ENCODE results near the gene HGFAC. TPM values are rescaled to one million over a fixed set of nuclear protein-coding genes. Genes with fewer than 3 reads are reported as not detected.

The HGFAC gene
- total RNA-seq, 8 experiments from 2014 or later, result 0.42 to 2.5 (median 1.8) TPM; not detected in 2

DNA sequence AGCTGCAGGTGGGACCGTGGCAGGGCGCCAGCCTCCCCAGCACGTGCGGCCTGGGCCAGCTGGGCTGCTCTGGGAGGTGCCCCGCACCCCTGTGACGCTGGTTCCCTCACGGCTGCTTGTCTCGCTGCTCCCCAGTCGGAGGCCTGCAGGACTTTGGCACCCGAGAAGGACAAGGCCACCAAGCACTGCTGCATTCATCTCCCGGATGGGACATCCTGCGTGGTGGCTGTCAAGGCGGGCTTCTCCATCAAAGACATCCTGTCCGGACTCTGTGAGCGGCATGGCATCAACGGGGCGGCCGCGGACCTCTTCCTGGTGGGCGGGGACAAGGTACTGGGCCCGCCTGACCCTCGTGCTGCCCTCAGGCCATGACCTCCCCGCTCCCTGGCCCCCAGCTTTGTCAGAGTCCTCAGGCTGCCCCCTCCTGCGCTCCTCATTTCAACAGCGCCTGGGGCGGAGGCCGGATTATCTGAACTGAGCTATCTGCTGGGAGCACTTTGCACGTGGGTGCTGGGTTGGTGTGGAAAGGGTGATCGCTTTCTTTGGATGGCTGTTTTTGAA, 19.4 kb upstream of the HGFAC start:
- no peak for ATAC-seq (replicated peaks in 6 of 8)
- H3K27ac ChIP-seq, result no peak overlapping the region
- H3K4me1 ChIP-seq (replicated peaks in 1 of 2), result no peaks in the 10 kb centered on the region
- H3K4me3 ChIP-seq, result no peak overlapping the region
- in situ Hi-C loops (cut with MboI; ENCODE audit: low pct_unique_long_range_greater_than_20kb in 2 of 9, low sequenced_read_pairs in 9 of 9, unreplicated experiment in 9 of 9), result no loop called here
- 80 to 100% (median 85%) methylated on average over 1 to 5 of the region's 29 CpGs; no CpG with 5 or more reads in 7 of the 10 experiments for WGBS, 10 experiments

DNA sequence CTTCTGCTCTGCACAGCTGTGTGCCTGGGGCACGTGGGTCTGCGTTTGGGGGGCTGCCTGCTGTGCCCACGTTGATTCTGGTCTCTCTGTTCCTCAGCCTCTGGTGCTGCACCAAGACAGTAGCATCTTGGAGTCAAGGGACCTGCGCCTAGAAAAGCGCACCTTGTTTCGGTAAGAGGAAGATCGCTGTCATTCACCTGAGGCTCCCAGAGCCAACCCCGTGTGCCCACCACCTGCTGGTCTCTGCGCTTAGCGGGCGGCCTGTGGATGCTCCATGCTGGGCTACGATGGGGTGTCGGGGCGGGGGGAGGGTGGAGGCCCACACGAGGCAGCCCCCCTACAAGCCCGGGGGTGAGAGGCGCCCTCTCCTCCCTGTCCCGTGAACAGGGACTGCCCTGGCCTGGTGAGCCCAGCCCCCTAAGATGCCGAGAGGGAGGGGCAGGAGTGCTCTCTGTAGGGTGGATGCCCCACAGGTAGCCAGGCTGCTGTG, 18.9 kb upstream of the HGFAC start:
- 80 to 85% methylated on average over 1 to 4 of the region's 19 CpGs; no CpG with 5 or more reads in 8 of the 10 experiments for WGBS, 10 experiments
- Histone ChIP-seq H3K27ac (no peak overlapping the region), H3K4me1 (replicated peaks in 1 of 2) (peaks cover 0 to 2% of the 10 kb centered on the region in 2 donors), H3K4me3 (no peak overlapping the region)
- ATAC-seq (replicated peaks in 6 of 8), result no peak
- in situ Hi-C loops (cut with MboI; ENCODE audit: low pct_unique_long_range_greater_than_20kb in 2 of 9, low sequenced_read_pairs in 9 of 9, unreplicated experiment in 9 of 9), result no loop called here

DNA sequence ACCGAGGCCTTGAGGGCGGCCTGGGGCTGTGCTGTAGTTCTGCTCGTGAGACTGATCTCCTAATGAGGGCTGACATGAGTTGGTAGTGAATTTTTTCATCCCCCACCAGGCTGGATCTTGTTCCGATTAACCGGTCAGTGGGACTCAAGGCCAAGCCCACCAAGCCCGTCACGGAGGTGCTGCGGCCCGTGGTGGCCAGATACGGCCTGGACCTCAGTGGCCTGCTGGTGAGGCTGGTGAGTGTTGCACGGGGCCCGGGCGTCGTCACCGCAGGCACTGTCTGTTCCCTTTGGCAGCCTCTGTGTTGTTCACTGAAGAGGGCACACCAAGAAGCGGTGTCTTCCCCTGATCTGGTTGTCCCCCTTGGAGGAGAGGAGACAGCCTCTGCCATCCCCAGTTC, 18.4 kb upstream of the HGFAC start:
- Histone ChIP-seq H3K27ac (no peak overlapping the region), H3K4me3 (no peak overlapping the region), H3K4me1 (replicated peaks in 1 of 2) (peaks cover 0 to 3% of the 10 kb centered on the region in 2 donors)
- in situ Hi-C loops (cut with MboI; ENCODE audit: low pct_unique_long_range_greater_than_20kb in 2 of 9, low sequenced_read_pairs in 9 of 9, unreplicated experiment in 9 of 9), result no loop called here
- no peak for ATAC-seq (replicated peaks in 6 of 8)
- 80 to 100% (median 97%) methylated on average over 1 to 12 of the region's 16 CpGs; no CpG with 5 or more reads in 6 of the 10 experiments for WGBS, 10 experiments

DNA sequence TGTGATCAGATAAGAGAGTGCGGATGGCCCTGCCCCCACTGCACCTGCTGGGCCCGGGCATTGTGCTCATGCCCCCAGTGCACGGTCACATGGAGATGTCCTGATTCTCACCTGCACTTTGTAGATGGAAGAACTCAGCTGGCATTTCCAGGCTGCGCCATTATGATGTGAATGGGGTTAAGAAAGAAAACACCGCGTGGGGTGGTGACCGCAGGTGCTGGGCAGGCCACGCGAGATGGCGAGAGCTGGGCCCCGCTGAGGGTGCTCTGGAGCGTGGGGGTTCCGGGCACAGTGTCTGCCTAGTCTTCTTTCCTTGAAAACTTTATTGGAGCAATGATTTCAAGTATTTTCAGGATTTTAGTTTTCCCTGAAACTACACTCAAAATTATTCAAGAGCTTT, 17.8 kb upstream of the HGFAC start:
- in situ Hi-C loops (cut with MboI; ENCODE audit: low pct_unique_long_range_greater_than_20kb in 2 of 9, low sequenced_read_pairs in 9 of 9, unreplicated experiment in 9 of 9), result no loop called here
- no peak overlapping the region for H3K4me3 ChIP-seq
- peaks cover 0 to 3% of the 10 kb centered on the region in 2 donors for H3K4me1 ChIP-seq (replicated peaks in 1 of 2)
- ATAC-seq (replicated peaks in 6 of 8), result no peak
- 81 to 100% (median 100%) methylated on average over 1 to 9 of the region's 13 CpGs; no CpG with 5 or more reads in 2 of the 10 experiments for WGBS, 10 experiments
- no peak overlapping the region for H3K27ac ChIP-seq

DNA sequence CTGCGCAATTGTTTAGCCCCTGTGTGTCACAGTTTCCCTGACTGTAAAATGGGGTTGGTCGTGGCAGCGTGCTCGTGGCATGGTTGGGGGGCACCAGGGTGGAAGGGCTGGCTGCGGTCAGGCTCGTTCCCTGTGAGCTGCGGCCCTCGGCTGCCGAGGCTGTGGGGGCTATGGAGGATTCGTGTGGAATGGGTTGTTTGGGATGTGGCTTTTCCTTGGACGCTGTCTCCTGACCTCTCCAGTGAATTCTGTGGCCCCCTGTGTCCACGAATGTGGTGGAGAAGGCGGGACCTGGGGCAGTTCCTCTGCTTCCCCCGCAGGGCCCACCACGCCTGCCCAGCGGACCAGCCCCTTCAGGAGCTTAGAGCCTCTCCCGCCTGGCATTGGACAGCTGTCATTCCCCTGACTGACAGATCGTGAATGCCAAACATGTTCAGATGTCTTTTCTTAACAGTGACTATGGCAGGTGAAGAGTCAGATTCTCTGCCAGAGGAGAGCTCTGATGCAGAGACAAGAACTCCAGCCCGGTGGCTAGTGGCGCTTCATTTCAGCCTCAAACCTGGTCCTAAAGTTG, 17.2 kb upstream of the HGFAC start:
- in situ Hi-C loops (cut with MboI; ENCODE audit: low pct_unique_long_range_greater_than_20kb in 2 of 9, low sequenced_read_pairs in 9 of 9, unreplicated experiment in 9 of 9), result loop anchor here in 1 of 9 experiments (25.0 kb wide), 1 partner anchor 87 kb away; no protein-coding TSS in a partner anchor
- ATAC-seq (replicated peaks in 6 of 8), result no peak
- Histone ChIP-seq H3K4me1 (replicated peaks in 1 of 2) (peaks cover 0 to 3% of the 10 kb centered on the region in 2 donors), H3K27ac (no peak overlapping the region), H3K4me3 (no peak overlapping the region)
- whole genome bisulfite sequencing, 10 experiments, result 67 to 100% (median 98%) methylated on average over 1 to 8 of the region's 20 CpGs; no CpG with 5 or more reads in 6 of the 10 experiments

DNA sequence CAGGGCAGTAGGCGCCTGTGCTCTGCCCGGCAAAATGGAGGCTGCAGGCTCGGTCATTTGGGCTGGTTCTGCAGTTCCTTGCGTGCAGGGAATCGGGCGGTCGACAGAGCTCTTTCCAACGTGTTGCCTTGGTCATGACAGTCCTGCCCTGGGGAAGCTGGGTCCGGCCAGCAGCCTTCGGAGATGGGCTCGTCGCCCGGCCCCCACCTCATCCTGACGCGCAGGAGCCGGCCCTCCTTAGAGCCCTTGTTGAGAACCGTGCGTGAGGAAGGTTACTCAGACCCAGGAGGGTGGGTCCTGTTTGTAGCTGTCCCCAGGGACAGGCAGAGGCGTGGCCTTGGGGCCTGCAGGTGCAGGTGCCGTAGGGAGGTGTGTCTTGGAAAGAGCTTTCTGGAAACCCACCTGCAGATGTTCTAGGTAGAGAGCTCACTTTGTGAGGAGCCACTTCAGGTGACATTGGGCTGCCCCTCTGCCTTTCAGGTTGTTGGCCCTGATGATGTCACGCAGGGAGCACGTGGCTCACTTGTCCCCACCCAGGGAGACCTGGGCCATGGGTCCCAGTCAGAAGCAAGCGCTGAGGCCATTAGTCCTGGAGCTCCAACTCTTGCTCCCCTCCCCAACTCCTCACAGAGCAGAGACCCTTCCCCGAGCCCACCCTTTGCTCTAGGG, 15.2 kb upstream of the HGFAC start:
- no peak overlapping the region for H3K4me3 ChIP-seq
- in situ Hi-C loops (cut with MboI; ENCODE audit: low pct_unique_long_range_greater_than_20kb in 2 of 9, low sequenced_read_pairs in 9 of 9, unreplicated experiment in 9 of 9), result loop anchor here in 1 of 9 experiments (25.0 kb wide), 1 partner anchor 89 kb away; no protein-coding TSS in a partner anchor
- H3K27ac ChIP-seq, result no peak overlapping the region
- ATAC-seq (replicated peaks in 6 of 8), result no peak
- peaks cover 0 to 3% of the 10 kb centered on the region in 2 donors for H3K4me1 ChIP-seq (replicated peaks in 1 of 2)
- WGBS, 10 experiments, result 80 to 100% (median 84%) methylated on average over 1 to 6 of the region's 24 CpGs; no CpG with 5 or more reads in 5 of the 10 experiments

DNA sequence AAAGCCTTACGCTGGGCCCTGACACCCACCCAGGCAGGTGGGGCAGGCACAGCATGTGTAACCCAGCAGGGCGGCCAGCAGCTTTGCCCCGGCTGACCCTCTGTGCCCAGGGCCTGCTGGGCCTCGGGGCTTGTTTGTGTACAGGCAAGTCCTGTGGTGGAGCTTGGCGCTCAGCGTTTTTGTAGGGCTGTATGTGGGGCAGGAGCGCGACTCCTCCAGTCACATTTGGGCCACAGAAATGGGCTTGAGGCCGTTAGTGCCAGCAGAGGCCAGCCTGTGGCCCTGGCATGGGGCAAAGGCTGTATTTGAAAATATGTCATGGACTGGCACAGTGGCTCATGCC, 14.7 kb upstream of the HGFAC start:
- no peak for ATAC-seq (replicated peaks in 6 of 8)
- Histone ChIP-seq H3K27ac (no peak overlapping the region), H3K4me3 (no peak overlapping the region), H3K4me1 (replicated peaks in 1 of 2) (peaks cover 0 to 3% of the 10 kb centered on the region in 2 donors)
- in situ Hi-C loops (cut with MboI; ENCODE audit: low pct_unique_long_range_greater_than_20kb in 2 of 9, low sequenced_read_pairs in 9 of 9, unreplicated experiment in 9 of 9), result loop anchor here in 1 of 9 experiments (25.0 kb wide), 1 partner anchor 90 kb away; no protein-coding TSS in a partner anchor
- 80 to 88% methylated on average over 5 to 6 of the region's 9 CpGs; no CpG with 5 or more reads in 8 of the 10 experiments for WGBS, 10 experiments

DNA sequence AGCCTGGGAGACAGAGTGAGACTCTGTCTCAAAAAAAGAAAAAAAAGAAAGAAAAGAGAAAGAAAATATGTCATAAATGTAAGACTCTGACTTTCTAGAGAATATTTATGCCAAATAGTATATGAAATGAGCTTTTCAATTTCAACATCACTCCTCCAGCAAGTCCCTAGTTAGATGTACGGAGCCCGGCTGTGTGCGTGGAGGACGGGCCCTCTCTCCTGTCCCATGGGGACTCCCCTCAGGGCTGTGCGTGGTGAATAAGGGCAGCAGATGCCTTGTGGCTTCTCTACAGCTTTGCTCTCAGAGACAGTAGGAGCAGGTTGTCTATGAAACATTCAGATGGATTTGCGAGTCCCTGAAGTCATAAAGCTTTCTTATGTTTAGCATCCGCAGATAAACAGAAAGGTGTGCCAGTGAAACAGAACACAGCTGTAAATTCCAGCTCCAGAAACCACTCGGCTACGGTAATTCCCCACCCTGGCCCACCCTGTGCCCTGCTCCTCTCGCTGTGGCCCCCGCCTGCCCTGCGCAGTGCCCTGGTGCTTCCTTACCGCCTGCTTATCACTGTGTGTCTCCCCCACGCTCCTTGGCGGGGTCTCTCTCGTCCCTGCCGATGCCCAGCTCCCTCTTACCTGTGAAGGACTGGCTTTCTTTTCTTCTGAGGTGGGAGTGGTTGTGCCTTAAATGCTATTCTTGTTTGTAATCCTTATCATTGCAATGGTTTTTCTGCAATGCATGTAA, 13.9 kb upstream of the HGFAC start:
- in situ Hi-C loops (cut with MboI; ENCODE audit: low pct_unique_long_range_greater_than_20kb in 2 of 9, low sequenced_read_pairs in 9 of 9, unreplicated experiment in 9 of 9), result loop anchor here in 1 of 9 experiments (25.0 kb wide), 1 partner anchor 91 kb away; no protein-coding TSS in a partner anchor
- ATAC-seq (replicated peaks in 6 of 8), result peak in 1 of 8 experiments; percentile 35
- Histone ChIP-seq H3K27ac (no peak overlapping the region), H3K4me3 (no peak overlapping the region), H3K4me1 (replicated peaks in 1 of 2) (peaks cover 0 to 3% of the 10 kb centered on the region in 2 donors)
- 75 to 100% (median 98%) methylated on average over 1 to 7 of the region's 17 CpGs; no CpG with 5 or more reads in 4 of the 10 experiments for WGBS, 10 experiments

DNA sequence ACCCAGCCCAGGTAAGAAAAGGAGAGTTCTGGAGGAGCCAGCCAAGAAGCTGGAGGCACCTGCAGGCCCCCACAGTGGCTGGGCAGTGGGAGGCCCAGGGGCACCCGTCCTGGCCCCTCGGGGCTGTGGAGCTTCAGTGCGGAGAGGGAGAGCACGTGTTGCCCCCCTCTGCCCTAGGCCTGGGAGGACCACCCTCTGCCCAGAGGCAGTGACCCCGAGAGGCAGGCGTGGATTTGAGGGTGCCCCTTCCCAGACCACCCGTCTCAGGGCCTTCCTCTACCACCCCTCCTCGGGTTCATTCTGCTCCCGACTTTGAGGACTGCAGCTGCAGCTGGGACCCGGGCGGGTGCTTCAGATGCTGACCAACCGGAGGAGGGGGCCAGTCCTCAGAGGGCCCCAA, 12.1 kb upstream of the HGFAC start:
- in situ Hi-C loops (cut with MboI; ENCODE audit: low pct_unique_long_range_greater_than_20kb in 2 of 9, low sequenced_read_pairs in 9 of 9, unreplicated experiment in 9 of 9), result loop anchor here in 1 of 9 experiments (25.0 kb wide), 1 partner anchor 92 kb away; no protein-coding TSS in a partner anchor
- no peak for ATAC-seq (replicated peaks in 6 of 8)
- H3K4me3 ChIP-seq, result no peak overlapping the region
- H3K4me1 ChIP-seq (replicated peaks in 1 of 2), result peaks cover 4 to 6% of the 10 kb centered on the region in 2 donors
- WGBS, 10 experiments, result 65 to 100% (median 92%) methylated on average over 1 to 2 of the region's 12 CpGs; no CpG with 5 or more reads in 7 of the 10 experiments
- no peak overlapping the region for H3K27ac ChIP-seq

DNA sequence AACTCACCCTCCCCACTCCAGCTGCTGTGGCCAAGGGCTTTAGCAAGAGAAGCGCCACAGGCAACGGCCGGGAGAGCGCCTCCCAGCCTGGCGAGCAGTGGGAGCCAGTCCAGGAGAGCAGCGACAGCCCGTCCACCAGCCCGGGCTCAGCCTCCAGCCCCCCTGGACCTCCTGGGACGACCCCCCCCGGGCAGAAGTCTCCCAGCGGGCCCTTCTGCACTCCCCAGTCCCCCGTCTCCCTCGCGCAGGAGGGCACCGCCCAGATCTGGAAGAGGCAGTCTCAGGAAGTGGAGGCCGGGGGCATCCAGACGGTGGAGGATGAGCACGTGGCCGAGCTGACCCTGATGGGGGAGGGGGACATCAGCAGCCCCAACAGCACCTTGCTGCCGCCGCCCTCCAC, 11.2 kb upstream of the HGFAC start:
- H3K4me1 ChIP-seq (replicated peaks in 1 of 2), result peaks cover 13 to 15% of the 10 kb centered on the region in 2 donors
- 100% methylated on average over 3 of the region's 21 CpGs; no CpG with 5 or more reads in 9 of the 10 experiments for WGBS, 10 experiments
- in situ Hi-C loops (cut with MboI; ENCODE audit: low pct_unique_long_range_greater_than_20kb in 2 of 9, low sequenced_read_pairs in 9 of 9, unreplicated experiment in 9 of 9), result loop anchor here in 1 of 9 experiments (25.0 kb wide), 1 partner anchor 93 kb away; no protein-coding TSS in a partner anchor
- no peak for ATAC-seq (replicated peaks in 6 of 8)
- H3K4me3 ChIP-seq, result no peak overlapping the region
- no peak overlapping the region for H3K27ac ChIP-seq

DNA sequence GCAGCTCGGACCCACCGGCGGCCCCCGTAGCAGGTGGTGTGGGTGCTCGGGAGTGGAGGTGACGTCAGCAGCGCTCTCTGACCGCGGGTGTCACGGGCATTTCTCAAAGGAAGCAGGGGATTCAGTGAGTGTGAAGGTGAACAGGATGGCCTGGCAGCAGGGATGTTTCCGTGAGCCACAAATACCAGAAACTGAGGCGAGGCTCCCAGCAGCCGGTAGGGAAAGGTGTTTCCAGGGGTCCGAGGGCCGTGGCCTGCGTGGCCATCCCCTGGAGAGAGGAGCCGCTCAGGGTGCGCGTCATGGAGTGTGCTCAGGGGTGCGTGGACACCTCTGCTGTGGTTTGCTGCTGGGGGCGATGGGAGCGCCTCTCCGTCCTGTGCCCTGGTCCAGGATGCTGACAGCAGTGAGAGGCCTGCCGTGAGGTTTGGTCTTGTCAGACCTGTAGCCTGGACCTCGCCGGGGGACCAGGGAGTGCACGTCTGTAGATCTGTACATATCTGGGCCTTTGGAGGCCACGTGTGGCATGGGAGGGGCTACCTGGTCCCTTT, 10.2 kb upstream of the HGFAC start:
- peaks cover 15 to 17% of the 10 kb centered on the region in 2 donors for H3K4me1 ChIP-seq (replicated peaks in 1 of 2)

DNA sequence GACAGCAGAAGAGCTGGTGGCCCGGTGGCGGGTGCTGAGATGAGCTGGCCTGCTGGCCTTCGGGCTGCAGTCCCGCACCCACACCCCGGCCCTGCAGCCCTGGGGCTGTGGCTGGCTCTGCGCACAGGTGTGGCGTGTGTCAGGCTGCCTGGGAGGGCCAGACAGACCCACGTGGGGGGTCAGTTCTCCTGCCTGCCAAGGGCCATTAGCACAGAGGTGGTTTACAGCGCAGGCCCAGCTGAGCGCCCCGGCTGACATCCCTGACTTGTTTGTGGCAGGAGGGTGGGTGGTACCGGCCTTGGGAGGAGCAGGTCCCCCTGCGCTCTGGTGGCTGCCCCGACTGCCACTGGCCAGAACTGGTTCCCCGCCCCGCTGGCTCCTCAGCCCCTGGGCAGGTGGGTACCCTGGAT, 9.4 kb upstream of the HGFAC start:
- ATAC-seq (replicated peaks in 6 of 8), result no peak
- WGBS, 10 experiments, result 83 to 100% methylated on average over 1 of the region's 16 CpGs; no CpG with 5 or more reads in 8 of the 10 experiments
- Histone ChIP-seq H3K27ac (no peak overlapping the region), H3K4me3 (no peak overlapping the region), H3K4me1 (replicated peaks in 1 of 2) (peaks cover 15 to 17% of the 10 kb centered on the region in 2 donors)
- in situ Hi-C loops (cut with MboI; ENCODE audit: low pct_unique_long_range_greater_than_20kb in 2 of 9, low sequenced_read_pairs in 9 of 9, unreplicated experiment in 9 of 9), result loop anchor here in 1 of 9 experiments (25.0 kb wide), 1 partner anchor 95 kb away; no protein-coding TSS in a partner anchor

More for the DNA sequence above, 10.2 kb upstream of the HGFAC start:
- in situ Hi-C loops (cut with MboI; ENCODE audit: low pct_unique_long_range_greater_than_20kb in 2 of 9, low sequenced_read_pairs in 9 of 9, unreplicated experiment in 9 of 9), result loop anchor here in 1 of 9 experiments (25.0 kb wide), 1 partner anchor 94 kb away; no protein-coding TSS in a partner anchor
- Histone ChIP-seq H3K27ac (no peak overlapping the region), H3K4me3 (no peak overlapping the region)
- WGBS, 10 experiments, result 80 to 100% (median 94%) methylated on average over 1 to 10 of the region's 28 CpGs; no CpG with 5 or more reads in 3 of the 10 experiments
- ATAC-seq (replicated peaks in 6 of 8), result no peak

All from motor neuron (in vitro differentiated cells).